K562 (cell line): Measurements from ENCODE around the gene ADRB2. TPM values are rescaled to one million over a fixed set of nuclear protein-coding genes. Genes with fewer than 3 reads are reported as not detected.

ENCODE experiments used
- ATAC-seq: fragments of 200-7000 bp; cut with Tn5 transposase; 3 replicates; pipeline ENCODE4 v1.9.1; 2020; ENCODE audit warnings: moderate library complexity
- BruUV-seq: library from RNA; stranded (reverse); fragments of 400-500 nt; replicated peaks from 2 replicates; lab custom pipeline; 2021; lab: Mats Ljungman, UMichigan
- CTCF ChIA-PET: fragments of 300-600 bp; formaldehyde crosslinking; extraction: SDS; loops from one replicate; lab custom pipeline; 2021; ENCODE audit warnings: low intra/inter-chr PET ratio; lab: Yijun Ruan, JAX
- POLR2A ChIA-PET: fragments of 300-600, 350-650 bp; sonication (Branson Sonifier 250); formaldehyde crosslinking; extraction: SDS; loops from one replicate; lab custom pipeline; 2021; ENCODE audit warnings: antibody characterized with exemption, inconsistent platforms; lab: Yijun Ruan, JAX
- DNase-seq, 4 experiments: peaks; one replicate each; pipeline versions ENCODE4 v3.0.0 to v3.0.0-alpha.2; 2011 to 2018; ENCODE audit warnings: low spot score in 3 of 4, mixed read lengths in 3 of 4; ENCODE audit errors: extremely low read depth in 1 of 4
- FAIRE-seq: peaks from 2 replicates; lab custom pipeline; 2011; peaks lifted over from hg19 to GRCh38; lab: Jason Lieb, UNC
- H2AFZ ChIP-seq: 2 replicates; pipeline ENCODE4 v1.6.0; 2011; ENCODE audit warnings: low read depth, low read length, control low read depth, inconsistent platforms
- H3K27ac ChIP-seq: fragments of 200-600 bp; 3 replicates; pipeline ENCODE4 v1.8.0; 2011; ENCODE audit warnings: low read depth, mild to moderate bottlenecking, control low read depth, inconsistent platforms, low read length, moderate library complexity, mixed read lengths; ENCODE audit errors: extremely low read depth
- H3K27me3 ChIP-seq, 2 experiments: fragments of 300-600 bp in 1 of 2; 2 replicates in 1 of 2; 3 replicates in 1 of 2; pipeline versions ENCODE4 v1.6.0 to v1.8.0; 2011; ENCODE audit warnings: inconsistent platforms in 2 of 2, low read length in 2 of 2, mild to moderate bottlenecking in 1 of 2, mixed read lengths in 1 of 2, moderate library complexity in 1 of 2; ENCODE audit not compliant: control insufficient read depth in 2 of 2, insufficient read depth in 2 of 2
- H3K36me3 ChIP-seq: fragments of 300-600 bp; 3 replicates; pipeline ENCODE4 v1.8.0; 2011; ENCODE audit warnings: mild to moderate bottlenecking, low read length, inconsistent platforms; ENCODE audit not compliant: control insufficient read depth, insufficient read depth
- H3K4me1 ChIP-seq, 2 experiments: fragments of 200-600 bp in 1 of 2; replicated peaks in 1 of 2; 2 replicates in 1 of 2; 3 replicates in 1 of 2; pipeline versions ENCODE4 v1.5.1 to v1.8.0; 2011; ENCODE audit warnings: inconsistent platforms in 2 of 2, low read length in 2 of 2, mild to moderate bottlenecking in 1 of 2, mixed read lengths in 1 of 2, moderate library complexity in 1 of 2; ENCODE audit not compliant: control insufficient read depth in 2 of 2, insufficient read depth in 2 of 2
- H3K4me2 ChIP-seq: 2 replicates; pipeline ENCODE4 v1.6.1; 2011; ENCODE audit warnings: low read length, control low read depth, inconsistent platforms, mixed read lengths; ENCODE audit not compliant: insufficient read depth
- H3K4me3 ChIP-seq: fragments of 200-600 bp; sonication (generic), shearing (Covaris generic); 2 replicates; pipeline ENCODE4 v1.5.1; 2016; ENCODE audit warnings: control low read depth, inconsistent platforms
- H3K79me2 ChIP-seq: fragments of 200-600 bp; 3 replicates; pipeline ENCODE4 v1.8.0; 2011; ENCODE audit warnings: low read length, inconsistent platforms; ENCODE audit not compliant: control insufficient read depth, insufficient read depth
- H3K9ac ChIP-seq, 2 experiments: 2 replicates each; pipeline versions ENCODE4 v1.6.0 to v1.6.1; 2011; ENCODE audit warnings: low read depth in 2 of 2, low read length in 2 of 2, control low read depth in 1 of 2, inconsistent platforms in 1 of 2, mild to moderate bottlenecking in 1 of 2, mixed read lengths in 1 of 2; ENCODE audit not compliant: insufficient read depth in 1 of 2
- H3K9me1 ChIP-seq: one replicate; pipeline ENCODE4 v1.6.0; 2011; ENCODE audit warnings: inconsistent platforms, mild to moderate bottlenecking, low read length, moderate library complexity; ENCODE audit not compliant: control insufficient read depth, insufficient read depth
- H3K9me3 ChIP-seq: replicated peaks from 2 replicates; pipeline ENCODE4 v1.5.1; 2011; ENCODE audit warnings: low read depth, low read length, inconsistent platforms; ENCODE audit not compliant: control insufficient read depth, insufficient read depth
- H4K20me1 ChIP-seq: replicated peaks from 2 replicates; pipeline ENCODE4 v1.6.1; 2011; ENCODE audit warnings: low read length, inconsistent platforms, mixed read lengths; ENCODE audit not compliant: control insufficient read depth, insufficient read depth
- BCL6 ChIP-seq: fragments of 250-450 bp; sonication (Bioruptor Pico); IDR thresholded peaks from 2 replicates; pipeline ENCODE4 v1.4.0; 2020
- EGR1 ChIP-seq: fragments of 450-650 bp; conservative IDR thresholded peaks from 2 replicates; pipeline ENCODE4 v1.6.1; 2017; ENCODE audit warnings: mild to moderate bottlenecking
- ELK1 ChIP-seq: sonication (generic); formaldehyde crosslinking; IDR thresholded peaks from 2 replicates; pipeline ENCODE4 v1.8.1; 2022; ENCODE audit warnings: missing genetic modification reagents
- ETV6 ChIP-seq, 3 experiments: fragments of 150-350 bp in 1 of 3; sonication (generic) in 1 of 3; formaldehyde crosslinking in 1 of 3; IDR thresholded peaks; 2 replicates each; pipeline versions ENCODE4 v1.6.1 to v1.8.0; 2014 to 2022; ENCODE audit warnings: borderline replicate concordance in 2 of 3, low read depth in 2 of 3, antibody characterized with exemption in 1 of 3, low read length in 1 of 3, mild to moderate bottlenecking in 1 of 3, missing genetic modification reagents in 1 of 3
- FOXK2 ChIP-seq, 2 experiments: fragments of 450-650 bp; IDR thresholded peaks in 1 of 2; conservative IDR thresholded peaks in 1 of 2; 2 replicates each; pipeline ENCODE4 v1.6.1; 2016; ENCODE audit warnings: low read depth in 2 of 2, mild to moderate bottlenecking in 1 of 2
- KLF13 ChIP-seq: fragments of 450-650 bp; IDR thresholded peaks from 2 replicates; pipeline ENCODE4 v1.6.1; 2016; ENCODE audit warnings: missing genetic modification characterization, low read depth, mild to moderate bottlenecking, missing compliant biosample characterization, moderate library complexity, borderline replicate concordance
- MNT ChIP-seq, 2 experiments: fragments of 450-650 bp; conservative IDR thresholded peaks; 2 replicates each; pipeline ENCODE4 v1.6.1; 2017; ENCODE audit warnings: mild to moderate bottlenecking in 2 of 2, moderate library complexity in 2 of 2
- SMAD4 ChIP-seq: fragments of 250-450 bp; sonication (Bioruptor Pico); conservative IDR thresholded peaks from 2 replicates; pipeline ENCODE4 v1.8.0; 2021; ENCODE audit warnings: inconsistent platforms, mild to moderate bottlenecking, moderate library complexity
- SP2 ChIP-seq: IDR thresholded peaks from 2 replicates; pipeline ENCODE4 v1.6.1; 2011; ENCODE audit warnings: mild to moderate bottlenecking, low read depth, low read length, moderate library complexity; ENCODE audit not compliant: poor library complexity, severe bottlenecking; ENCODE audit errors: extremely low read depth
- TAF7 ChIP-seq: fragments of 450-650 bp; IDR thresholded peaks from 2 replicates; pipeline ENCODE4 v1.6.1; 2016; ENCODE audit warnings: missing genetic modification characterization, missing compliant biosample characterization
- YBX1 ChIP-seq: fragments of 450-650 bp; IDR thresholded peaks from 2 replicates; pipeline ENCODE4 v1.7.1; 2016; ENCODE audit warnings: mild to moderate bottlenecking
- ZFP30 ChIP-seq: fragments of 250-450 bp; sonication (Bioruptor Pico); IDR thresholded peaks from 2 replicates; pipeline ENCODE4 v1.8.0; 2022; ENCODE audit warnings: moderate library complexity, mild to moderate bottlenecking, inconsistent platforms, borderline replicate concordance
- ZKSCAN8 ChIP-seq: fragments of 200-800 bp; sonication (Bioruptor generic); IDR thresholded peaks from 2 replicates; pipeline ENCODE4 v1.6.1; 2016; ENCODE audit warnings: missing genetic modification characterization, missing compliant biosample characterization
- ZNF586 ChIP-seq: fragments of 450-650 bp; formaldehyde crosslinking; conservative IDR thresholded peaks from 2 replicates; pipeline ENCODE4 v1.4.0; 2020; ENCODE audit warnings: mild to moderate bottlenecking, moderate library complexity
- ZSCAN29 ChIP-seq: fragments of 450-650 bp; IDR thresholded peaks from 2 replicates; pipeline ENCODE4 v1.6.1; 2017
- WGBS: fragments of 100-300 bp; shearing (Covaris generic); methylation state at CpG from one replicate; pipeline ENCODE4 v1.1.6; 2016; ENCODE audit warnings: low coverage, mixed read lengths; ENCODE audit not compliant: insufficient coverage; ENCODE audit errors: missing lambda C conversion rate; 5-methylcytosine and 5-hydroxymethylcytosine counted together
- in situ Hi-C: fragments of 300-500 bp; cut with MboI; formaldehyde crosslinking; loops from 4 replicates; pipeline ENCODE4 v1.15.0; 2018; ENCODE audit warnings: inconsistent platforms, mixed read lengths
- intact Hi-C: fragments of 100-400 bp; cut with micrococcal nuclease; formaldehyde crosslinking; loops from 2 replicates; pipeline ENCODE4 v1.14.2; 2022
- polyA plus RNA-seq, 8 experiments: library from polyadenylated mRNA; depleted of rRNA in 4 of 8; stranded (reverse) in 5 of 8; unstranded in 3 of 8; fragments of >200 nt; fragmentation: Nextera tagmentation in 2 of 8; fragmentation: Illumina TruSeq in 1 of 8; extraction: Ambion mirVana in 2 of 8; extraction: Trizol in 1 of 8; gene quantifications; 2 replicates each; pipeline versions ENCODE4 v1.2.1 to v1.2.3, GENCODE V29; 2011 to 2014; ENCODE audit warnings: inconsistent platforms in 1 of 8, missing spikeins in 1 of 8
- total RNA-seq, 7 experiments: library from RNA; depleted of rRNA in 6 of 7; stranded (reverse); fragments of >200 nt in 6 of 7; fragmentation: Illumina TruSeq in 2 of 7; extraction: Trizol in 2 of 7; gene quantifications; 2 replicates each; pipeline versions ENCODE4 v1.2.1 to v1.2.3, GENCODE V29; 2011 to 2021; ENCODE audit warnings: low replicate concordance in 1 of 7

The ADRB2 gene
- total and polyA plus RNA-seq, 9 of the 15 experiments (the other 6 are each of a cell fraction or from before 2014, with no cell fraction given): 0.01 to 0.18 (median 0.04) TPM; not detected in 2

- Histone ChIP-seq H3K9me3 (no peaks in the 10 kb centered on the region), H3K36me3 (no peaks in the 10 kb centered on the region), H3K27me3 (peaks cover 22 to 25% of the 10 kb centered on the region in 2 experiments; a peak in 4 of 5 replicates), H2AFZ (no peak overlapping the region), H4K20me1 (no peaks in the 10 kb centered on the region), H3K79me2 (no peaks in the 10 kb centered on the region), H3K9me1 (no peaks in the 10 kb centered on the region), H3K4me1 (no peaks in the 10 kb centered on the region), H3K4me2 (no peak overlapping the region), H3K9ac (no peak overlapping the region), H3K4me3 (no peak overlapping the region), H3K27ac (no peak overlapping the region)
- TF ChIP-seq ZNF586 (no peak), ZFP30 (CRISPR knock-in tag) (no peak), KLF13 (no peak), SMAD4 (CRISPR knock-in tag) (no peak), SP2 (no peak), FOXK2 (conservative IDR thresholded peaks at IDR 0.05 in 1 of 2, IDR thresholded peaks at IDR 0.05 in 1 of 2; ENCODE audit: low read depth in 2 of 2) (no peak), TAF7 (tag) (no peak), ZKSCAN8 (CRISPR knock-in tag) (no peak), BCL6 (no peak), ZSCAN29 (no peak), ETV6 (IDR thresholded peaks at IDR 0.05; ENCODE audit: borderline replicate concordance in 1 of 2, low read depth in 2 of 2, low read length in 1 of 2) (no peak), ETV6 (CRISPR knock-in tag; IDR thresholded peaks at IDR 0.05; ENCODE audit: borderline replicate concordance) (no peak), MNT (conservative IDR thresholded peaks at IDR 0.05) (no peak), ELK1 (no peak), EGR1 (no peak), YBX1 (no peak)
- ChIA-PET POLR2A (no interaction called here), CTCF (no interaction called here)
- DNase-seq (no peak), FAIRE-seq (no peak), ATAC-seq (no peak)
- in situ Hi-C loops: no loop called here
- no TSS peak for BruUV-seq
- intact Hi-C loops: loop anchor here (10.0 kb wide), 1 partner anchor 160 kb away; no protein-coding TSS in a partner anchor
- 0% methylated on average over 4 of the region's 4 CpGs for WGBS
These were observed 8.3 kb downstream of the ADRB2 start for GRCh38 chr5:148834689-148835088.
